Prostate gland (tissue), 2 donors: ENCODE data around the gene HRCT1. TPM values are rescaled to one million over a fixed set of nuclear protein-coding genes. Genes with fewer than 3 reads are reported as not detected.

ENCODE experiments used
- DNase-seq: peaks from one replicate; pipeline ENCODE4 v3.0.0-alpha.2; 2019; ENCODE audit warnings: low spot score
- H3K27ac ChIP-seq, 2 donors: fragments of 200-600 bp; sonication (generic); 2 replicates each; pipeline ENCODE4 v1.5.1; 2017 to 2019
- H3K27me3 ChIP-seq: fragments of 200-600 bp; sonication (generic); replicated peaks from 2 replicates; pipeline ENCODE4 v1.5.1; 2019; ENCODE audit not compliant: insufficient read depth
- H3K36me3 ChIP-seq, 2 donors: fragments of 200-600 bp; sonication (generic); 1 replicate in 1 of 2; 2 replicates in 1 of 2; pipeline versions ENCODE4 v1.5.1 to v1.8.1; 2017 to 2019
- H3K4me1 ChIP-seq: fragments of 200-600 bp; sonication (generic); replicated peaks from 2 replicates; pipeline ENCODE4 v1.5.1; 2019
- H3K4me3 ChIP-seq, 2 donors: fragments of 200-600 bp; sonication (generic); 2 replicates each; pipeline ENCODE4 v1.5.1; 2017 to 2019
- H3K9me3 ChIP-seq: fragments of 200-600 bp; sonication (generic); 2 replicates; pipeline ENCODE4 v1.5.1; 2017
- POLR2A ChIP-seq: fragments of 450-650 bp; IDR thresholded peaks from one replicate; pipeline ENCODE4 v1.6.1; 2016; ENCODE audit warnings: antibody characterized with exemption, mild to moderate bottlenecking
- POLR2AphosphoS5 ChIP-seq: sonication (generic); formaldehyde crosslinking; IDR thresholded peaks from one replicate; pipeline ENCODE4 v1.6.1; 2017; ENCODE audit warnings: antibody characterized with exemption
- WGBS: methylation state at CpG from one replicate; pipeline ENCODE4 v1.1.5; 2018; 5-methylcytosine and 5-hydroxymethylcytosine counted together
- intact Hi-C: fragments of 100-400 bp; cut with DNase I; formaldehyde crosslinking; loops from one replicate; pipeline ENCODE4 v1.14.2; 2022
- total RNA-seq, 2 donors: library from RNA; depleted of rRNA; stranded (reverse); fragments of >200 nt; gene quantifications; one replicate each; pipeline ENCODE4 v1.1.0, GENCODE V29; 2016
- TF ChIP-seq, protein P1 (sequence below), 4 experiments: fragments of 200-600 bp in 2 of 4; fragments of 450-650 bp in 2 of 4; sonication (generic) in 2 of 4; IDR thresholded peaks; 1 replicate in 3 of 4; 2 replicates in 1 of 4; pipeline ENCODE4 v1.5.1; 2016 to 2019; ENCODE audit warnings: antibody characterized with exemption in 4 of 4, mild to moderate bottlenecking in 2 of 4, moderate library complexity in 2 of 4

The HRCT1 gene
- total RNA-seq, 2 donors from 2014 or later, result 1.3 to 1.5 TPM

DNA sequence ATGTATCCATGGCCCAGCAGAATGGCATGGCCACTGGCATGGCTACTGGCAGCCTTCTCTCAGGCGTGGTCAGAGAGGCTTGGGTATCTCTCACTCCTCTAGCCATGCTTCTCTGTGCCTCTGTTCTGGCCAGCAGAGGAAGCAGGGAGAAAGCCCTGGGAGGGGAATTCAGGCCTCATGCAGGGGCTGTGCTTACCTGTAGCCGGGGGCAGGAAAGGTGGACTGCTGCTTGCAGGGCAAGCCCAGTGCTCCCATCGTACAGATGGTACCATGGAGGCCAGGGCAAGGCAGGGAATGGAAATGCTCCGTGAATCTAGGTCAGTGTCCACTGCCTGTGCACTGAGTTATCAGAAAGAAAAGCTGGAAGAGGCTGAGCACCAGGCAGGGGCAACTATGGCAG, 38.5 kb upstream of the HRCT1 start:
- intact Hi-C loops, result no loop called here
- Histone ChIP-seq H3K27ac (no peak overlapping the region), H3K27me3 (no peaks in the 10 kb centered on the region), H3K36me3 (no peaks in the 10 kb centered on the region), H3K9me3 (no peaks in the 10 kb centered on the region), H3K4me1 (no peaks in the 10 kb centered on the region), H3K4me3 (no peak overlapping the region)
- no peak for TF ChIP-seq POLR2AphosphoS5
- TF ChIP-seq, protein P1, sequence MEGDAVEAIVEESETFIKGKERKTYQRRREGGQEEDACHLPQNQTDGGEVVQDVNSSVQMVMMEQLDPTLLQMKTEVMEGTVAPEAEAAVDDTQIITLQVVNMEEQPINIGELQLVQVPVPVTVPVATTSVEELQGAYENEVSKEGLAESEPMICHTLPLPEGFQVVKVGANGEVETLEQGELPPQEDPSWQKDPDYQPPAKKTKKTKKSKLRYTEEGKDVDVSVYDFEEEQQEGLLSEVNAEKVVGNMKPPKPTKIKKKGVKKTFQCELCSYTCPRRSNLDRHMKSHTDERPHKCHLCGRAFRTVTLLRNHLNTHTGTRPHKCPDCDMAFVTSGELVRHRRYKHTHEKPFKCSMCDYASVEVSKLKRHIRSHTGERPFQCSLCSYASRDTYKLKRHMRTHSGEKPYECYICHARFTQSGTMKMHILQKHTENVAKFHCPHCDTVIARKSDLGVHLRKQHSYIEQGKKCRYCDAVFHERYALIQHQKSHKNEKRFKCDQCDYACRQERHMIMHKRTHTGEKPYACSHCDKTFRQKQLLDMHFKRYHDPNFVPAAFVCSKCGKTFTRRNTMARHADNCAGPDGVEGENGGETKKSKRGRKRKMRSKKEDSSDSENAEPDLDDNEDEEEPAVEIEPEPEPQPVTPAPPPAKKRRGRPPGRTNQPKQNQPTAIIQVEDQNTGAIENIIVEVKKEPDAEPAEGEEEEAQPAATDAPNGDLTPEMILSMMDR (IDR thresholded peaks at IDR 0.05), result no peak
- DNase-seq, result no peak
- WGBS, result 95% methylated on average over 4 of the region's 4 CpGs

DNA sequence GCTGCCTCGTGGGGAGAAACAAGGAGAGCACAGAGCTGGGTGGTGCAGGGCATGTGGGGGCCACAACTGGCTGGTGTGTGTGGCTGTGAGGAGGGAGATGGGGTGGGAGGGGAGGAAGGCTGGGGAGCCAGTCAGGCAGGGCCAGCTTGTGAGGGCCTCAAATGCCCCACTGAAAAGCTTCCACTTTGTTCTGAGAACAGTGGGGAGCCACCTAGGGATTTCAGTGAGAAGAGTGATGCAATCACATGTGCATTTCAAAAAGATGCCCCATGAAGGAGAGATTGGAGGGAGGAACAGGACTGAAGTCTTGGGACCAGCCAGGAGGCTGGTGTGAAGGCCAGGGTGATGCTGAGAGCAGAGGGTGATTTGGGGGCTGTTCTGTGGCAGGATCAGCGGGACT, 37.1 kb upstream of the HRCT1 start:
- intact Hi-C loops, result no loop called here
- WGBS, result 71% methylated on average over 2 of the region's 2 CpGs
- no peaks in the 10 kb centered on the region for H3K4me1 ChIP-seq
- no peaks in the 10 kb centered on the region for H3K36me3 ChIP-seq
- H3K27ac ChIP-seq, result no peak overlapping the region
- H3K4me3 ChIP-seq, result no peak overlapping the region
- DNase-seq, result no peak
- H3K27me3 ChIP-seq, result no peaks in the 10 kb centered on the region
- TF ChIP-seq POLR2AphosphoS5 (no peak), POLR2A (no peak)
- TF ChIP-seq, protein P1 (IDR thresholded peaks at IDR 0.05), result no peak
- no peaks in the 10 kb centered on the region for H3K9me3 ChIP-seq

DNA sequence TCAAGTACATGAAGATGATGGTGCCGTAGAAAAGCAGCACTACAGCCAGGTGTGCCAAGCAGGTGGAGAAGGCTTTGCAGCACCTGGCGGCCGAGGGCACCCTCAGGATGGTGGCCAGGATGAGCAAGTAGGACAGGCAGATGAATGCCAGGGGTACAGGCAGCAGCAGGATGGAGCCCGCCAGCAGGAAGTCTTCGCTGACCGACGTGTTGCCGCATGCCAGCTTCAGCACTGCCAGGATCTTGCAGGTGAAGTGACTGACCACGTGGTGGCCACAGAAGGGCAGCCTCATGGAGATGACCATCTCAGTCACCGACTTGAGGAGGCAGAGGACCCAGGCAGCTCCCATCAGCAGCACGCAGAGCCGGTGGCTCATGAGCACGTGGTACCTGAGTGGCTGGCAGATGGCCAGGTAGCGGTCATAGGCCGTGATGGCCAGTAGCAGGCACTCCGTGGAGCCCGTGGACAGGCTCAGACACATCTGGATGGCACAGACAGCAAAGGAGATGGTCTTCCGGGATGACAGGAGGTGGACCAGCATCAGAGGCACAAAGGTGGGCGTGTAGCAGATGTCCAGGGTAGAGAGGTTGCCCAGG, 36.3 kb upstream of the HRCT1 start:
- intact Hi-C loops, result no loop called here

DNA sequence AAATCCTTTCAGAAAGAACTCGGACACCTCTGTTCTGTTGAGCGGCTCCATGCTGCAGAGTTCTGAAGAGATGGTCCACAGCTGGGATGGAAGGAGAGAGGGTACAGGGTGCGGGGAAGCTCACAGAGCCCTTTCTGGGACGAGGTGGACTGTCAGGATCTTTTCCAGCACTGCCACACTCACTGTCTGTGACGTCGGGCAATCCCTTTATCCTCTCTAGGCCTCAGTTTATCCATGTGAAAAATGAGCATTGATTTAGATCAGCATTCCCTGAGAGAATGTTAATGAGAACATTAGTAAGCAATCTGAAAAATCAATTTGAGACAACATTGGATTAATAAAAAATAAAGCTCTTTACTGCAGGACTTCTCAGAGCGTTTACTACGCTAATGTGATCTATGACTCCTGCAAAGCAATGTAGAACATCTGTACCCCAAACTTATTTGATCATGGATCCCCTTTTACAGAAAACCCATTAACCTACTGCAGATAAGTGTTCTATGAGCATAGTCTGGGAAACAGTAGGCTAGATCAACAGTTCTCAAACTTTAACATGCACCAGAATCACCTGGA, 35.6 kb upstream of the HRCT1 start, which contains the start of gene OR13J1:
OR13J1 (minus strand) TSS at position 51 of the 573 bp plus-strand sequence; CDS start at position 51, 0 bp downstream.
- Histone ChIP-seq H3K4me3 (no peak within 1 kb of the TSS), H3K27ac (no peak within 1 kb of the TSS), H3K27me3 (no peaks in the 10 kb centered on the region), H3K4me1 (no peaks in the 10 kb centered on the region), H3K36me3 (no peaks in the 10 kb centered on the region), H3K9me3 (no peaks in the 10 kb centered on the region)
- TF ChIP-seq, protein P1 (IDR thresholded peaks at IDR 0.05), result no peak
- TF ChIP-seq POLR2A (no peak), POLR2AphosphoS5 (no peak)
- no peak for DNase-seq
- 87% methylated on average over 8 of the region's 8 CpGs for WGBS
- intact Hi-C loops, result no loop called here

More for the DNA sequence above, 36.3 kb upstream of the HRCT1 start:
- no peaks in the 10 kb centered on the region for H3K36me3 ChIP-seq
- H3K4me3 ChIP-seq, result no peak overlapping the region
- 80% methylated on average over 19 of the region's 19 CpGs for WGBS
- DNase-seq, result peak; percentile 40
- H3K27me3 ChIP-seq, result no peaks in the 10 kb centered on the region
- H3K27ac ChIP-seq, result no peak overlapping the region
- TF ChIP-seq, protein P1 (IDR thresholded peaks at IDR 0.05), result no peak
- no peak for TF ChIP-seq POLR2A
- TF ChIP-seq POLR2AphosphoS5, result no peak
- H3K9me3 ChIP-seq, result no peaks in the 10 kb centered on the region
- H3K4me1 ChIP-seq, result no peaks in the 10 kb centered on the region

DNA sequence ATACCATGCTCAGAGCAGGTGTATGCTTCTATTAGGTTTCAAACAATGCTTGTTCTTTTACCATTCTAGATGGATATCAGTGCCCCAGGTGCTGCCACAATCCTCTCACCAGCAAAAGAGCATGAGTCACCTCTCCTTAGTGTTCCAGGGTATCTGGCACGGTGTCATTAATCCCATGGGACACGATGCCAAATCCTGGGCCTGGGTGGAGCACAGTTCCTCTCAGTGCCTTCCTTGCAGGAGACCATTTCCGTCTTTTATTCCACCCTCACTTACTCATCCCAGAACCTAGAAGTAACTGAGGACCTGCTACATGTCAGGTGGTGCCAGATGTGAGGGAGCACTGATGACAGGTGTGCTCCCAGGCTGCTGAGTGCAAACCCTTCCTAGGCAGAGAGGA, 34.5 kb upstream of the HRCT1 start:
- TF ChIP-seq POLR2A (no peak), POLR2AphosphoS5 (no peak)
- TF ChIP-seq, protein P1 (IDR thresholded peaks at IDR 0.05), result no peak
- Histone ChIP-seq H3K9me3 (no peaks in the 10 kb centered on the region), H3K36me3 (no peaks in the 10 kb centered on the region), H3K4me1 (no peaks in the 10 kb centered on the region), H3K27ac (no peak overlapping the region), H3K27me3 (no peaks in the 10 kb centered on the region), H3K4me3 (no peak overlapping the region)
- 22% methylated on average over 3 of the region's 3 CpGs for whole genome bisulfite sequencing
- intact Hi-C loops, result no loop called here
- peak; percentile 38 for DNase-seq
